ENCODE results near the gene FLOT1.

GRCh38 chr6:30740540-30740870 is 2.0 kb downstream of the FLOT1 start:
- no peak for TF ChIP-seq EZH2 (IDR thresholded peaks at IDR 0.05; ENCODE audit: borderline replicate concordance, insufficient read depth, low read depth, low read length, poor library complexity, severe bottlenecking)
- TF ChIP-seq, protein P1, sequence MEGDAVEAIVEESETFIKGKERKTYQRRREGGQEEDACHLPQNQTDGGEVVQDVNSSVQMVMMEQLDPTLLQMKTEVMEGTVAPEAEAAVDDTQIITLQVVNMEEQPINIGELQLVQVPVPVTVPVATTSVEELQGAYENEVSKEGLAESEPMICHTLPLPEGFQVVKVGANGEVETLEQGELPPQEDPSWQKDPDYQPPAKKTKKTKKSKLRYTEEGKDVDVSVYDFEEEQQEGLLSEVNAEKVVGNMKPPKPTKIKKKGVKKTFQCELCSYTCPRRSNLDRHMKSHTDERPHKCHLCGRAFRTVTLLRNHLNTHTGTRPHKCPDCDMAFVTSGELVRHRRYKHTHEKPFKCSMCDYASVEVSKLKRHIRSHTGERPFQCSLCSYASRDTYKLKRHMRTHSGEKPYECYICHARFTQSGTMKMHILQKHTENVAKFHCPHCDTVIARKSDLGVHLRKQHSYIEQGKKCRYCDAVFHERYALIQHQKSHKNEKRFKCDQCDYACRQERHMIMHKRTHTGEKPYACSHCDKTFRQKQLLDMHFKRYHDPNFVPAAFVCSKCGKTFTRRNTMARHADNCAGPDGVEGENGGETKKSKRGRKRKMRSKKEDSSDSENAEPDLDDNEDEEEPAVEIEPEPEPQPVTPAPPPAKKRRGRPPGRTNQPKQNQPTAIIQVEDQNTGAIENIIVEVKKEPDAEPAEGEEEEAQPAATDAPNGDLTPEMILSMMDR (IDR thresholded peaks at IDR 0.05) = no peak

Measured in B cell (primary cell).